HCT116 (cell line): ENCODE measurements around the gene HTR7. TPM values are rescaled to one million over a fixed set of nuclear protein-coding genes. Genes with fewer than 3 reads are reported as not detected.

Experiments used
- ATAC-seq: fragments of 200-7000 bp; cut with Tn5 transposase; 2 replicates; pipeline ENCODE4 v1.9.1; 2020; ENCODE audit warnings: mild to moderate bottlenecking, moderate library complexity
- BruUV-seq: library from RNA; stranded (reverse); fragments of 400-500 nt; replicated peaks from 2 replicates; lab custom pipeline; 2021; lab: Mats Ljungman, UMichigan
- CTCF ChIA-PET: fragments of 300-600 bp; sonication (Branson Sonifier 250); formaldehyde crosslinking; loops from one replicate; lab custom pipeline; 2021; ENCODE audit warnings: antibody characterized with exemption; lab: Charles Lee
- POLR2A ChIA-PET: fragments of 300-600, 350-600 bp; sonication (Branson Sonifier 250); formaldehyde crosslinking; loops from one replicate; lab custom pipeline; 2021; ENCODE audit warnings: antibody characterized with exemption; lab: Charles Lee
- RAD21 ChIA-PET, 2 experiments: fragments of 300-600 bp; sonication (Branson Sonifier 250); formaldehyde crosslinking; loops; one replicate each; lab custom pipeline; 2023; ENCODE audit warnings: low total read pairs in 2 of 2; ENCODE audit not compliant: uncharacterized antibody in 2 of 2, unreplicated experiment in 2 of 2, low non-redundant PET in 1 of 2; lab: Charles Lee
- DNase-seq: peaks from one replicate; pipeline ENCODE4 v3.0.0-alpha.2; 2010; ENCODE audit warnings: low read depth, low spot score
- H2AFZ ChIP-seq: fragments of 200-600 bp; shearing (Covaris generic), sonication (generic); 2 replicates; pipeline ENCODE4 v1.6.1; 2017; ENCODE audit warnings: low read depth, mixed run types, mixed read lengths, antibody characterized with exemption, low read length; ENCODE audit not compliant: poor library complexity, severe bottlenecking
- H3K27ac ChIP-seq: 2 replicates; pipeline ENCODE4 v1.5.1; 2012; ENCODE audit warnings: low read depth, low read length
- H3K27me3 ChIP-seq: fragments of 200-600 bp; sonication (generic); 2 replicates; pipeline ENCODE4 v1.6.1; 2016; ENCODE audit warnings: mixed run types, low read length, mixed read lengths; ENCODE audit not compliant: insufficient read depth
- H3K36me3 ChIP-seq, 2 experiments: fragments of 200-500 bp in 1 of 2; fragments of 200-600 bp in 1 of 2; sonication (Bioruptor generic) in 1 of 2; sonication (generic) in 1 of 2; 2 replicates each; pipeline versions ENCODE4 v1.5.1 to v1.6.1; 2014 to 2016; ENCODE audit warnings: low read length in 2 of 2, inconsistent platforms in 1 of 2, mixed read lengths in 1 of 2, mixed run types in 1 of 2; ENCODE audit not compliant: insufficient read depth in 2 of 2, control insufficient read depth in 1 of 2
- H3K4me1 ChIP-seq, 2 experiments: fragments of 200-600 bp in 1 of 2; sonication (generic) in 1 of 2; 2 replicates each; pipeline versions ENCODE4 v1.5.1 to v1.6.1; 2012 to 2017; ENCODE audit warnings: low read length in 2 of 2, inconsistent platforms in 1 of 2, mild to moderate bottlenecking in 1 of 2, mixed read lengths in 1 of 2, mixed run types in 1 of 2, moderate library complexity in 1 of 2; ENCODE audit not compliant: insufficient read depth in 2 of 2, control insufficient read depth in 1 of 2
- H3K4me2 ChIP-seq: fragments of 200-600 bp; sonication (generic); 2 replicates; pipeline ENCODE4 v1.6.1; 2017; ENCODE audit warnings: mixed run types, low read length, mixed read lengths
- H3K4me3 ChIP-seq, 2 experiments: fragments of 200-600 bp in 1 of 2; sonication (generic) in 1 of 2; replicated peaks in 1 of 2; 2 replicates each; pipeline ENCODE4 v1.5.1; 2011 to 2016; ENCODE audit warnings: low read length in 2 of 2, control low read depth in 1 of 2, low read depth in 1 of 2, mild to moderate bottlenecking in 1 of 2, mixed read lengths in 1 of 2, mixed run types in 1 of 2
- H3K79me2 ChIP-seq: fragments of 200-600 bp; sonication (generic); 2 replicates; pipeline ENCODE4 v1.6.1; 2017; ENCODE audit warnings: mild to moderate bottlenecking, mixed run types, low read length, moderate library complexity, mixed read lengths; ENCODE audit not compliant: insufficient read depth
- H3K9ac ChIP-seq: fragments of 200-600 bp; sonication (generic); 2 replicates; pipeline ENCODE4 v1.6.1; 2016; ENCODE audit warnings: low read length, mixed read lengths
- H3K9me2 ChIP-seq: fragments of 200-600 bp; sonication (generic), shearing (Covaris generic); 2 replicates; pipeline ENCODE4 v1.6.1; 2017; ENCODE audit warnings: mixed run types, mild to moderate bottlenecking, moderate library complexity; ENCODE audit not compliant: insufficient read depth
- H3K9me3 ChIP-seq, 2 experiments: fragments of 200-500 bp in 1 of 2; fragments of 200-600 bp in 1 of 2; sonication (Bioruptor generic) in 1 of 2; sonication (generic) in 1 of 2; 2 replicates each; pipeline ENCODE4 v1.6.1; 2014 to 2017; ENCODE audit warnings: low read length in 2 of 2, mixed read lengths in 2 of 2, inconsistent platforms in 1 of 2, low read depth in 1 of 2, mild to moderate bottlenecking in 1 of 2, mixed run types in 1 of 2, moderate library complexity in 1 of 2; ENCODE audit not compliant: control insufficient read depth in 1 of 2, insufficient read depth in 1 of 2
- H4K20me1 ChIP-seq: fragments of 200-600 bp; sonication (generic), shearing (Covaris generic); 2 replicates; pipeline ENCODE4 v1.6.1; 2017; ENCODE audit warnings: mixed run types, mild to moderate bottlenecking, moderate library complexity; ENCODE audit not compliant: insufficient read depth
- ATF3 ChIP-seq: IDR thresholded peaks from 2 replicates; pipeline ENCODE4 v1.6.1; 2012
- CBX3 ChIP-seq: IDR thresholded peaks from 2 replicates; pipeline ENCODE4 v1.6.1; 2012; ENCODE audit warnings: low read depth
- CEBPB ChIP-seq: IDR thresholded peaks from 2 replicates; pipeline ENCODE4 v1.6.1; 2012; ENCODE audit warnings: low read depth
- EGR1 ChIP-seq: IDR thresholded peaks from 2 replicates; pipeline ENCODE4 v1.6.1; 2012; ENCODE audit warnings: low read depth
- ELF1 ChIP-seq: IDR thresholded peaks from 2 replicates; pipeline ENCODE4 v1.6.1; 2012; ENCODE audit warnings: low read depth, borderline replicate concordance
- FOSL1 ChIP-seq: IDR thresholded peaks from 2 replicates; pipeline ENCODE4 v1.6.1; 2012; ENCODE audit warnings: low read depth
- POLR2A ChIP-seq: IDR thresholded peaks from 2 replicates; pipeline ENCODE4 v1.7.0; 2011; ENCODE audit warnings: borderline replicate concordance; ENCODE audit not compliant: insufficient read depth, insufficient read length; ENCODE audit errors: extremely low read depth
- POLR2AphosphoS5 ChIP-seq: IDR thresholded peaks from 2 replicates; pipeline ENCODE4 v1.6.1; 2011; ENCODE audit warnings: mild to moderate bottlenecking, low read depth, low read length, moderate library complexity
- SIN3A ChIP-seq: IDR thresholded peaks from 2 replicates; pipeline ENCODE4 v1.6.1; 2012; ENCODE audit warnings: low read depth
- SP1 ChIP-seq: IDR thresholded peaks from 2 replicates; pipeline ENCODE4 v1.6.1; 2012; ENCODE audit warnings: low read depth
- TCF7L2 ChIP-seq: IDR thresholded peaks from 2 replicates; pipeline ENCODE4 v1.7.0; 2011; ENCODE audit warnings: borderline replicate concordance, inconsistent platforms; ENCODE audit not compliant: insufficient read depth, insufficient read length; ENCODE audit errors: extremely low read depth
- ZFX ChIP-seq: fragments of 450-650 bp; IDR thresholded peaks from 2 replicates; pipeline ENCODE4 v1.6.1; 2017
- intact Hi-C: fragments of 100-400 bp; cut with micrococcal nuclease; formaldehyde crosslinking; loops from 2 replicates; pipeline ENCODE4 v1.10.0; 2022
- total RNA-seq: library from RNA; stranded (reverse); gene quantifications from one replicate; pipeline ENCODE4 v1.2.1, GENCODE V29; 2021; ENCODE audit not compliant: unreplicated experiment
- TF ChIP-seq, protein P1 (sequence below), 3 experiments: fragments of 200-600 bp in 1 of 3; sonication (generic) in 1 of 3; IDR thresholded peaks in 2 of 3; conservative IDR thresholded peaks in 1 of 3; 2 replicates each; pipeline ENCODE4 v1.5.1; 2012 to 2017; ENCODE audit warnings: low read depth in 2 of 3, low read length in 2 of 3, antibody characterized with exemption in 1 of 3, borderline replicate concordance in 1 of 3, control low read depth in 1 of 3, mild to moderate bottlenecking in 1 of 3, mixed read lengths in 1 of 3, mixed run types in 1 of 3, moderate library complexity in 1 of 3; ENCODE audit not compliant: insufficient read depth in 1 of 3

The HTR7 gene
- total RNA-seq, 1 experiment from 2014 or later = 32.2 TPM

- CTCF ChIA-PET = no interaction called here
- Histone ChIP-seq H3K36me3 (no peaks in the 10 kb centered on the region), H3K27me3 (no peaks in the 10 kb centered on the region), H3K27ac (no peak overlapping the region), H3K9me3 (no peaks in the 10 kb centered on the region), H3K4me3 (no peak overlapping the region), H3K4me1 (peaks cover 0 to 4% of the 10 kb centered on the region in 2 experiments; a peak in 1 of 4 replicates), H2AFZ (no peak overlapping the region), H3K4me2 (no peak overlapping the region), H3K79me2 (peaks cover 100% of the 10 kb centered on the region), H4K20me1 (no peaks in the 10 kb centered on the region), H3K9me2 (no peaks in the 10 kb centered on the region), H3K9ac (no peak overlapping the region)
- TF ChIP-seq, protein P1, sequence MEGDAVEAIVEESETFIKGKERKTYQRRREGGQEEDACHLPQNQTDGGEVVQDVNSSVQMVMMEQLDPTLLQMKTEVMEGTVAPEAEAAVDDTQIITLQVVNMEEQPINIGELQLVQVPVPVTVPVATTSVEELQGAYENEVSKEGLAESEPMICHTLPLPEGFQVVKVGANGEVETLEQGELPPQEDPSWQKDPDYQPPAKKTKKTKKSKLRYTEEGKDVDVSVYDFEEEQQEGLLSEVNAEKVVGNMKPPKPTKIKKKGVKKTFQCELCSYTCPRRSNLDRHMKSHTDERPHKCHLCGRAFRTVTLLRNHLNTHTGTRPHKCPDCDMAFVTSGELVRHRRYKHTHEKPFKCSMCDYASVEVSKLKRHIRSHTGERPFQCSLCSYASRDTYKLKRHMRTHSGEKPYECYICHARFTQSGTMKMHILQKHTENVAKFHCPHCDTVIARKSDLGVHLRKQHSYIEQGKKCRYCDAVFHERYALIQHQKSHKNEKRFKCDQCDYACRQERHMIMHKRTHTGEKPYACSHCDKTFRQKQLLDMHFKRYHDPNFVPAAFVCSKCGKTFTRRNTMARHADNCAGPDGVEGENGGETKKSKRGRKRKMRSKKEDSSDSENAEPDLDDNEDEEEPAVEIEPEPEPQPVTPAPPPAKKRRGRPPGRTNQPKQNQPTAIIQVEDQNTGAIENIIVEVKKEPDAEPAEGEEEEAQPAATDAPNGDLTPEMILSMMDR (IDR thresholded peaks at IDR 0.05 in 2 of 3, conservative IDR thresholded peaks at IDR 0.05 in 1 of 3; ENCODE audit: borderline replicate concordance in 1 of 3, insufficient read depth in 1 of 3, low read depth in 2 of 3, low read length in 2 of 3) = no peak
- TF ChIP-seq POLR2AphosphoS5 = no peak
- TF ChIP-seq ATF3 = no peak
- TF ChIP-seq CBX3 = no peak
- no peak for TF ChIP-seq TCF7L2
- TF ChIP-seq CEBPB = no peak
- TF ChIP-seq SP1 = no peak
- no peak for TF ChIP-seq SIN3A
- TF ChIP-seq EGR1 = no peak
- no peak for TF ChIP-seq POLR2A
- TF ChIP-seq ZFX = no peak
- TF ChIP-seq ELF1 = no peak
- TF ChIP-seq FOSL1 = no peak
- no peak for ATAC-seq
- RAD21 ChIA-PET = no interaction called here
- POLR2A ChIA-PET = no interaction called here
- intact Hi-C loops = no loop called here
- no peak for DNase-seq
- no TSS peak for BruUV-seq
Measured at GRCh38 chr10:90837486-90837885, 20.4 kb downstream of the HTR7 start.
